Peyer's patch (tissue), 4 donors: ENCODE results near the gene SRA1. TPM values are rescaled to one million over a fixed set of nuclear protein-coding genes. Genes with fewer than 3 reads are reported as not detected.
A peak's percentile ranks its signal among the peaks of the same experiment; 100 is the strongest.
"Not testable (repeated sequence)": the region's sequence is repeated elsewhere in the genome, so short reads cannot be mapped to it uniquely, and the experiment has no call there.

Experiments used
- DNase-seq, 3 donors: peaks; one replicate each; pipeline ENCODE4 v3.0.0-alpha.2; 2017 to 2019
- H3K27ac ChIP-seq, 4 donors: fragments of 200-600 bp; sonication (generic); one replicate each; pipeline ENCODE4 v1.5.1; 2016 to 2019
- H3K27me3 ChIP-seq, 2 donors: fragments of 200-600 bp; sonication (generic); one replicate each; pipeline ENCODE4 v1.5.1; 2019
- H3K36me3 ChIP-seq, 3 donors: fragments of 200-600 bp; sonication (generic); one replicate each; pipeline ENCODE4 v1.5.1; 2016 to 2019
- H3K4me1 ChIP-seq, 4 donors: fragments of 200-600 bp; sonication (generic); one replicate each; pipeline ENCODE4 v1.5.1; 2016 to 2019
- H3K4me3 ChIP-seq, 4 donors: fragments of 200-600 bp; sonication (generic); 1 replicate in 3 of 4; 2 replicates in 1 of 4; pipeline ENCODE4 v1.5.1; 2016 to 2019; ENCODE audit warnings: mild to moderate bottlenecking in 1 of 4
- H3K9me3 ChIP-seq, 4 donors: fragments of 200-600 bp; sonication (generic); one replicate each; pipeline ENCODE4 v1.5.1; 2016 to 2019; ENCODE audit warnings: mild to moderate bottlenecking in 1 of 4
- CTCF ChIP-seq, 6 experiments: fragments of 450-650 bp in 4 of 6; fragments of 200-600 bp in 2 of 6; sonication (generic) in 1 of 6; IDR thresholded peaks; one replicate each; pipeline ENCODE4 v1.5.1; 2017 to 2019; ENCODE audit warnings: antibody characterized with exemption in 6 of 6, mild to moderate bottlenecking in 3 of 6, moderate library complexity in 1 of 6
- POLR2A ChIP-seq, 2 donors: fragments of 450-650 bp; IDR thresholded peaks; one replicate each; pipeline ENCODE4 v1.5.1; 2017; ENCODE audit warnings: antibody characterized with exemption in 2 of 2, mild to moderate bottlenecking in 2 of 2, moderate library complexity in 2 of 2
- total RNA-seq, 4 donors: library from RNA; depleted of rRNA; stranded (reverse); fragments of >200 nt; gene quantifications; one replicate each; pipeline ENCODE4 v1.1.0, GENCODE V29; 2016

Gene SRA1
- total RNA-seq, 4 donors from 2014 or later = 19.8 to 38.6 (median 27.5) TPM

GRCh38 chr5:140600096-140600495 lies 42.8 kb upstream of the SRA1 start:
- no peak for TF ChIP-seq CTCF (IDR thresholded peaks at IDR 0.05)
- no peak for TF ChIP-seq POLR2A (IDR thresholded peaks at IDR 0.05)
- Histone ChIP-seq H3K4me1 (no peaks in the 10 kb centered on the region), H3K27me3 (no peaks in the 10 kb centered on the region), H3K9me3 (no peaks in the 10 kb centered on the region), H3K36me3 (no peaks in the 10 kb centered on the region), H3K27ac (no peak overlapping the region), H3K4me3 (no peak overlapping the region)
- DNase-seq = no peak

GRCh38 chr5:140598836-140599235 lies 41.6 kb upstream of the SRA1 start:
- Histone ChIP-seq H3K27ac (no peak overlapping the region), H3K4me3 (no peak overlapping the region), H3K36me3 (no peaks in the 10 kb centered on the region), H3K9me3 (no peaks in the 10 kb centered on the region), H3K4me1 (no peaks in the 10 kb centered on the region), H3K27me3 (no peaks in the 10 kb centered on the region)
- TF ChIP-seq POLR2A (IDR thresholded peaks at IDR 0.05) (no peak), CTCF (IDR thresholded peaks at IDR 0.05) (no peak)
- DNase-seq = no peak

GRCh38 chr5:140596321-140596741 lies 39.1 kb upstream of the SRA1 start:
- H3K27ac ChIP-seq = no peak overlapping the region
- H3K4me3 ChIP-seq = no peak overlapping the region
- no peak for TF ChIP-seq CTCF (IDR thresholded peaks at IDR 0.05)

GRCh38 chr5:140595538-140596300 lies 38.4 kb upstream of the SRA1 start:
- no peak overlapping the region for H3K4me3 ChIP-seq
- no peaks in the 10 kb centered on the region for H3K36me3 ChIP-seq
- no peak overlapping the region for H3K27ac ChIP-seq
- peak in 1 of 3 donors; percentile 60 for DNase-seq
- no peak for TF ChIP-seq CTCF (IDR thresholded peaks at IDR 0.05)
- no peak for TF ChIP-seq POLR2A (IDR thresholded peaks at IDR 0.05)
- H3K27me3 ChIP-seq = no peaks in the 10 kb centered on the region
- H3K9me3 ChIP-seq = no peaks in the 10 kb centered on the region
- H3K4me1 ChIP-seq = no peaks in the 10 kb centered on the region

More at GRCh38 chr5:140596321-140596741, 39.1 kb upstream of the SRA1 start:
- no peak for DNase-seq
- H3K4me1 ChIP-seq = no peaks in the 10 kb centered on the region
- H3K27me3 ChIP-seq = no peaks in the 10 kb centered on the region
- H3K36me3 ChIP-seq = no peaks in the 10 kb centered on the region
- no peaks in the 10 kb centered on the region for H3K9me3 ChIP-seq

- H3K9me3 ChIP-seq = no peaks in the 10 kb centered on the region
- no peak overlapping the region for H3K4me3 ChIP-seq
- H3K27me3 ChIP-seq = no peaks in the 10 kb centered on the region
- TF ChIP-seq CTCF (IDR thresholded peaks at IDR 0.05) (no peak), POLR2A (IDR thresholded peaks at IDR 0.05) (no peak)
- H3K4me1 ChIP-seq = no peaks in the 10 kb centered on the region
- no peaks in the 10 kb centered on the region for H3K36me3 ChIP-seq
- no peak for DNase-seq
- H3K27ac ChIP-seq = no peak overlapping the region
Observed at GRCh38 chr5:140594169-140594568, 36.9 kb upstream of the SRA1 start.

- DNase-seq, H3K4me3 ChIP-seq, H3K27me3 ChIP-seq, H3K4me1 ChIP-seq, H3K27ac ChIP-seq, H3K9me3 ChIP-seq, H3K36me3 ChIP-seq: not testable (repeated sequence)
Observed at GRCh38 chr5:140593070-140593469, 35.8 kb upstream of the SRA1 start.
